Measurements from ENCODE around the gene GTF3C2. TPM values are rescaled to one million over a fixed set of nuclear protein-coding genes. Genes with fewer than 3 reads are reported as not detected.
A peak's percentile ranks its signal among the peaks of the same experiment; 100 is the strongest.
"Not testable (repeated sequence)": the region's sequence is repeated elsewhere in the genome, so short reads cannot be mapped to it uniquely, and the experiment has no call there.

GTF3C2 gene
- total RNA-seq, 1 experiment from 2014 or later = 102 TPM

GRCh38 chr2:27375513-27376099 is 19.0 kb upstream of the GTF3C2 start:
- in situ Hi-C loops (cut with HindIII; ENCODE audit: low sequenced_read_pairs) = no loop called here
- no peak for DNase-seq (ENCODE audit: low spot score)

GRCh38 chr2:27373567-27373966 is 17.0 kb upstream of the GTF3C2 start:
- DNase-seq (ENCODE audit: low spot score) = no peak
- in situ Hi-C loops (cut with HindIII; ENCODE audit: low sequenced_read_pairs) = no loop called here

- in situ Hi-C loops (cut with HindIII; ENCODE audit: low sequenced_read_pairs) = no loop called here
- DNase-seq (ENCODE audit: low spot score) = no peak
Measured at GRCh38 chr2:27372937-27373336, 16.4 kb upstream of the GTF3C2 start.

GRCh38 chr2:27370816-27371620 is 14.5 kb upstream of the GTF3C2 start:
- no peak for DNase-seq (ENCODE audit: low spot score)
- in situ Hi-C loops (cut with HindIII; ENCODE audit: low sequenced_read_pairs) = no loop called here

GRCh38 chr2:27370026-27370815 is 13.7 kb upstream of the GTF3C2 start, which contains the start of the genes EIF2B4 and SNX17:
Gene EIF2B4 (minus strand): TSS chr2:27370338. CDS start chr2:27370314, 24 bp downstream.
Gene SNX17 (plus strand): TSS chr2:27370616. CDS start chr2:27370744, 128 bp downstream.
- peak; percentile 99 for DNase-seq (ENCODE audit: low spot score)
- in situ Hi-C loops (cut with HindIII; ENCODE audit: low sequenced_read_pairs) = no loop called here

- peak; percentile 40 for DNase-seq (ENCODE audit: low spot score)
- in situ Hi-C loops (cut with HindIII; ENCODE audit: low sequenced_read_pairs) = no loop called here
Measured at GRCh38 chr2:27369471-27370025, 13.0 kb upstream of the GTF3C2 start.

- DNase-seq (ENCODE audit: low spot score) = no peak
- in situ Hi-C loops (cut with HindIII; ENCODE audit: low sequenced_read_pairs) = no loop called here
Measured at GRCh38 chr2:27363933-27364332, 7.4 kb upstream of the GTF3C2 start.

GRCh38 chr2:27362678-27363420 is 6.3 kb upstream of the GTF3C2 start:
- in situ Hi-C loops (cut with HindIII; ENCODE audit: low sequenced_read_pairs) = no loop called here
- DNase-seq (ENCODE audit: low spot score) = no peak

GRCh38 chr2:27356056-27356381 is 545 bp downstream of the GTF3C2 start:
- in situ Hi-C loops (cut with HindIII; ENCODE audit: low sequenced_read_pairs) = no loop called here
- no peak for DNase-seq (ENCODE audit: low spot score)

GRCh38 chr2:27354597-27354927 is 2.0 kb downstream of the GTF3C2 start:
- no peak for DNase-seq (ENCODE audit: low spot score)
- in situ Hi-C loops (cut with HindIII; ENCODE audit: low sequenced_read_pairs) = no loop called here

- in situ Hi-C loops (cut with HindIII; ENCODE audit: low sequenced_read_pairs) = no loop called here
- no peak for DNase-seq (ENCODE audit: low spot score)
Measured at GRCh38 chr2:27353762-27354596, 2.6 kb downstream of the GTF3C2 start.

- not testable (repeated sequence) for DNase-seq (ENCODE audit: low spot score)
Measured at GRCh38 chr2:27353386-27353761, 3.2 kb downstream of the GTF3C2 start.

GRCh38 chr2:27351802-27352598 is 4.6 kb downstream of the GTF3C2 start:
- DNase-seq (ENCODE audit: low spot score) = no peak
- in situ Hi-C loops (cut with HindIII; ENCODE audit: low sequenced_read_pairs) = no loop called here

More at GRCh38 chr2:27353386-27353761, 3.2 kb downstream of the GTF3C2 start:
- in situ Hi-C loops (cut with HindIII; ENCODE audit: low sequenced_read_pairs) = not testable (repeated sequence)

GRCh38 chr2:27350106-27350693 is 6.4 kb downstream of the GTF3C2 start:
- in situ Hi-C loops (cut with HindIII; ENCODE audit: low sequenced_read_pairs) = no loop called here
- no peak for DNase-seq (ENCODE audit: low spot score)

- in situ Hi-C loops (cut with HindIII; ENCODE audit: low sequenced_read_pairs) = no loop called here
- no peak for DNase-seq (ENCODE audit: low spot score)
Measured at GRCh38 chr2:27347641-27348040, 8.9 kb downstream of the GTF3C2 start.

- no peak for DNase-seq (ENCODE audit: low spot score)
- in situ Hi-C loops (cut with HindIII; ENCODE audit: low sequenced_read_pairs) = no loop called here
Measured at GRCh38 chr2:27336173-27336572, 20.4 kb downstream of the GTF3C2 start.

- in situ Hi-C loops (cut with HindIII; ENCODE audit: low sequenced_read_pairs) = no loop called here
- no peak for DNase-seq (ENCODE audit: low spot score)
Measured at GRCh38 chr2:27335311-27335710, 21.3 kb downstream of the GTF3C2 start.

Data from G401 (cell line).